HG03095 (cell line): ENCODE data around the gene FBXO15.

Experiments used
- ATAC-seq: cut with Tn5 transposase; IDR thresholded peaks from one replicate; pipeline ENCODE4 v1.9.1; 2021; ENCODE audit warnings: moderate library complexity; ENCODE audit not compliant: unreplicated experiment

FBXO15 gene

DNA sequence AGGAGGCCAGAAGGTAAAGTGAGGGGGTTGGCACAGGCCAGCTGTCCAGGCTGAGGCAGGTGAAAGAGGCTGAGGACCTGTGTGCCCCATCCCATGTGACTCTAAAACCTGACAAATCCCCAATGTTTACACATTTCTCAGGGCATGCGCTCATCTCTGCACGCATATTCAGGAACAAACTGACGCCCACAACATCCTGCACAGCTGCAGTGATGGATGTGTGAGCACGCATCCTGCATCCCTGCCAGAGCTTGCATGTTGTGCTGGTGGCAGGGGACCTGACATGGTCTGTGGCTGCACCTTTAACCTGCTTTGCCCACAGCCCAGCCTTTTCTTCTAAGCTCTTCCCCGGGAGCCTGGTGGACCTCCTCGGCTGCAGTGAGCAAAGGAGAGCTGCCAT lies 83.1 kb downstream of the FBXO15 start:
- no peak for ATAC-seq

DNA sequence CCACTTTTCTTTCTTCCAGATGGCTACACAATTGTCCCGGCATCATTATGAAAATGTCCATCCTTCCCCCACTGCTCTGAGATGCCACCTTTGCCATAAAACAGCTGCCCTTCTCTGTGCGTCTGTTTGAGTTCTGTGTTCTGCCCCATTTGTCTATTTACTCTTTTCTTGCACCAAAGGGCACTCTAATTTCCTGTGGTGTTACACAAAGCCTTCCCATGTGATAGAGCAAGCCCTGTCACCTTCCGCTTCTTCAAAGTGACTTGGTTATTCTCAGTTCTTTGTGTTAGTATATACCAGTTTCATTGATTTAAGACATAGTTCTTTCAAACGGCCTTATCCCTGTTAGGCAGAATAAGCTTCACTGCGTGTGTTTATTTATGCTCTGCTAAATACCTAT lies 84.1 kb downstream of the FBXO15 start:
- no peak for ATAC-seq

DNA sequence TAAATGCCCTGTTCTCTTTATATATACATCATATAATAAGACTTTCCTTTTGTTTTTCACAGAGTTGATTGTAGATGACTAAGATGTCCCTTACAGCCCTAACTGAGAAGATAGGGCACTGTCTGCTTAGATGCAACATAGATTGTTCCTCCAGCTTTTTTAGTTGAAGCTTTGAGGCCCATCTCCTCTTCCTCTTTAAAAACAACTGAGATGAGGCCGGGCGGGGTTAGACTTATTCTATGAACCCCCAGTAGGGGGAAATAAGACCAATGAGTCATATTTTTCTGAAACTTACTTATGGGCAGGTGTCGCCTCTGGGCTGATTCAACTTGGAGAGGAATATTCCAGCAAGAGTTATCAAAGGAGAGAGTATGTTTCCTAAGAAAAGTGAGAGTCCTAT lies 84.6 kb downstream of the FBXO15 start:
- no peak for ATAC-seq

DNA sequence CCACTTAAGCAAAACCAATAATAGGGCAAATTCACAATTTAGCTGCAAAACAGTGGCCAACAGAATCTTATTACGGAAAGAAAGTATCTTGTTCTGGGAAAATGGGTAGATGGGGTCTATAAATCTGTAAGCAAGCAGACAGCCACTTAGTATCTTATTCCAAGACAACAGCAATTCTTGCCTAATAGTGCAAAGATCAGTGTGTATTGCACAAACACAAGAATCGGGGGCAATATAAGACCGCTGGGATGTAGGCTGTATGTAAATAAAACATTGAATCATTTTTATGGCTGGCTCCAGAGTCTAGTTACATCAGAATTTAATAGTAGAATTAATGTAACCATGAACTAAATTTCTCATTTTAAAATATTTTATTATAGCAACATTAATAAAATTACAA lies 85.6 kb downstream of the FBXO15 start:
- ATAC-seq: no peak

DNA sequence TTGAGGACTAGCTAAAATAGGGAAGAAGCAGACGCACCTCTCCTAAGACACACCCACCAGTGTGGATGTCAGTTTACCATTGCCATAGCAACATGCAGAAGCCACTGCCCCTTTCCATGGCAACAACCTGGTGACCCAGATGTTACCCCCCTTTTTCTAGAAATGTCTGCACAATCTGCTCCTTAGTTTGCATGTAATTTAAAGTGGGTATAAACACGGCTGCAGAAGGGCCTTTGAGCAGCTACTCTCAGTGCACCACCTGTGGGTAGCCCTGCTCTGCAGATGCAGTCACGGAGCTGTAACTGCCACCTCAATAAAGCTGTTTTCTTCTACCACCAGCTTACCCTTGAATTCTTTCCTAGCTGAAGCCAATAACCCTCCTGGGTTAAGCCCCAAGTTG lies 87.1 kb downstream of the FBXO15 start:
- no peak for ATAC-seq

DNA sequence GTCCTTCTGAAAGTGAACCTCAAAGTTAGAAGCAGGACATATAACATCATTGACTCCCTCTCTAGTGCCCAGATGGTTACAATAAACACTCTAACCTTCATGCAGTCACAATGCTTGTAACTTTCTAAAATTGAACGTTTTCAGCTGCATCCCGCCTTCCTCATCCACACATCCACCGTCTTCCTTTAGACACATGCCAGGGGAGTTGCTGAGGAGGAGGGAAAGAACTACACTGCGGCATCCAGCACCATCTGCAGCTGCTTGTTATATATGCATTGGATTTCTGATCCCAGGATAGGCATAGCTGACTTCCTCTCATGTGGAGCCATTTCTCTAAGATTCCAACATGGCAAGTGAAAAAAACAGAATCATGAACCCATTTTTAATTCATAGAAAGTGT lies 96.8 kb downstream of the FBXO15 start:
- no peak for ATAC-seq

DNA sequence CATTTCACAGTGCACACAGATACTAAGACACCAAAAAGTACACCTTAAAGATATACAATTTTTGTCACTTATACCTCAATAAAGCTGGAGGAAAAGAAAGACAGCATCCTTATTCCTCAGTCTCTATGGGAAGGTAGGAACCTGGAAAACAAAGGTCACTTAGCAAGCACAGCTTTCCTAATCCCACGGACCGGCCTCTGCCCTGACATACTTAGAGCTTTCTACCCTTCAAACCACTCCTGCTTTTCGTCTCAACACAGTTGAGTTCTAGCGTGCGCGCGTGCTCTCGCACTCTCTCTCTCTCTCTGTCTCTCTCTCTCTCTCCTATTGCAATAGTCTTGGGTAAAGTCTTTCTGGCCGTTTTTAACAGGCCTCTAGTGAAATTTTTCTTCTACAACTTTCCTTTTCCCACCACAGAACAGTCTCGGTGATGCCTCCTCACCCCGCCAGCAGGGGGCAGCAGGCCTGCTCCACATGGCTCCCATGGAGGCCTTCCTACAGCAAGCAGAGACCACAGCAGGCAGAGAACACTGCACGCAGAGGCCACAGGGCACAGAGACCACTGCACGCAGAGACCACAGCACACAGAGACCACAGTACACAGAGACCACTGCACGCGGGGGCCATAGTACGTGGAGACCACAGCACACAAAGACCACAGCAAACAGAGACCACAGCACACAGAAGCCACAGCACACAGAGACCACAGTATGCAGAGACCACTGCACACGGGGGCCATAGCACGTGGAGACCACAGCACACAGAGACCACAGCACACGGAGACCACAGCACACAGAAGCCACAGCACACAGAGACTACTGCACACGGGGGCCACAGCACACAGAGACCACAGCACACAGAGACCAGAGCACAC lies 106.9 kb downstream of the FBXO15 start:
- ATAC-seq: peak; percentile 87

DNA sequence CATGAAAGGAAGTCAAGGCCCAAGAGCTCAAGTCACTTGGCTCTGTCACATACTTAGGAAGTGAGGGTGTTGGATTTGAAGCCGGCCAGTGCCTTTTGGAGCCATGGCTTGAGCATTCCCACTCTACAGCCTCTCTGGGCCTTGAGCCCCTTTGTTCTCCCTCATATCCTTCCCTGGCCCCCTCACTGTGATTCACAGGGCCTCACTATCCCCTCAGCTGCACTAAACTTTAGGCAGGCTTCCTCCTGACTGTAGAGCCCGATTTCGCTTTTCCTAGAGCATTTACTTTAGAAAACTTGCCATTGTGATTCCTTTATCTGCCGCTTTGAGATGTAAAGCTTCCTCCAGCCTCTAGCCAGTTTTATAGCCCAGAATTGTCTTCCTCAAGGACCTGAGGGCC lies 107.6 kb downstream of the FBXO15 start:
- no peak for ATAC-seq

DNA sequence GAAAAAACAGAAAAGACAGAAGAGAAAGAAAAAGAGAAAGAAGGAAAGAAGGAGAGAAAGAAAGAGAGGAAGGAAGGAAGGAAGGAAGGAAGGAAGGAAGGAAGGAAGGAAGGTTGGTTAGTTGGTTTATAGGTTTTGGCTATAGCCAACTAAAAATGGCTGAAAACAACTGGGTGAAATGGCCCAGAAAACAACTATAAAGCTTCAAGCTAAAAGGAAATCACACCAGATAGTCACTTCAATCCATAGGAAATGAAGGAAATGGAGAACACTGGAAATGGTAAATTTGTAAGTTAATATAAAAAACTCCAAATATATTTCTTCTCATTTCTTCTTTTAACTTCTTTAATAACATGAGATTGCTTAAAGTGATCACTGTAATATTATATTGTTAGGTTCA lies 118.5 kb downstream of the FBXO15 start:
- no peak for ATAC-seq
